MM.1S (cell line): ENCODE results near the gene CADM3.

ENCODE experiments used
- DNase-seq: peaks from one replicate; pipeline ENCODE4 v3.0.0-alpha.2; 2015
- H2AFZ ChIP-seq: fragments of 300-600 bp; sonication (generic); 2 replicates; pipeline ENCODE4 v1.6.0; 2016; ENCODE audit warnings: antibody characterized with exemption, low read length
- H3F3A ChIP-seq: fragments of 300-600 bp; sonication (generic); 2 replicates; pipeline ENCODE4 v1.6.1; 2016; ENCODE audit warnings: mild to moderate bottlenecking, antibody characterized with exemption, low read length, moderate library complexity, mixed read lengths; ENCODE audit not compliant: insufficient read depth
- H3K27ac ChIP-seq: fragments of 300-600 bp; sonication (generic); 2 replicates; pipeline ENCODE4 v1.5.1; 2016; ENCODE audit warnings: mild to moderate bottlenecking, low read length
- H3K27me3 ChIP-seq: fragments of 300-600 bp; sonication (generic); replicated peaks from 2 replicates; pipeline ENCODE4 v1.6.0; 2016; ENCODE audit warnings: low read length; ENCODE audit not compliant: insufficient read depth
- H3K36me3 ChIP-seq: fragments of 300-600 bp; sonication (generic); replicated peaks from 2 replicates; pipeline ENCODE4 v1.6.1; 2016; ENCODE audit warnings: mild to moderate bottlenecking, low read length, mixed read lengths; ENCODE audit not compliant: insufficient read depth
- H3K4me1 ChIP-seq: fragments of 300-600 bp; sonication (generic); 2 replicates; pipeline ENCODE4 v1.6.1; 2016; ENCODE audit warnings: low read length, mixed read lengths
- H3K4me2 ChIP-seq: fragments of 300-600 bp; sonication (generic); 2 replicates; pipeline ENCODE4 v1.6.0; 2016; ENCODE audit warnings: low read depth, low read length
- H3K4me3 ChIP-seq: fragments of 300-600 bp; sonication (generic); 2 replicates; pipeline ENCODE4 v1.5.1; 2016; ENCODE audit warnings: low read length, mixed read lengths
- H3K79me2 ChIP-seq: fragments of 300-600 bp; sonication (generic); 2 replicates; pipeline ENCODE4 v1.6.1; 2016; ENCODE audit warnings: mixed run types, low read length, mixed read lengths
- H3K9ac ChIP-seq: fragments of 300-600 bp; sonication (generic); 2 replicates; pipeline ENCODE4 v1.6.1; 2016; ENCODE audit warnings: low read length, mixed read lengths
- H3K9me2 ChIP-seq: fragments of 300-600 bp; sonication (generic); replicated peaks from 2 replicates; pipeline ENCODE4 v1.6.1; 2016; ENCODE audit warnings: mild to moderate bottlenecking, low read length, mixed read lengths; ENCODE audit not compliant: insufficient read depth
- H3K9me3 ChIP-seq: fragments of 300-600 bp; sonication (generic); replicated peaks from 2 replicates; pipeline ENCODE4 v1.6.1; 2016; ENCODE audit warnings: mild to moderate bottlenecking, low read length, mixed read lengths; ENCODE audit not compliant: insufficient read depth
- H4K20me1 ChIP-seq: fragments of 300-600 bp; sonication (generic); 2 replicates; pipeline ENCODE4 v1.6.1; 2016; ENCODE audit warnings: mild to moderate bottlenecking, low read length, moderate library complexity, mixed read lengths; ENCODE audit not compliant: insufficient read depth
- EZH2 ChIP-seq: fragments of 300-600 bp; sonication (generic); optimal IDR thresholded peaks from 2 replicates; pipeline ENCODE3; 2017; ENCODE audit warnings: low read depth, mild to moderate bottlenecking, antibody characterized with exemption, low read length, mixed read lengths
- EZH2phosphoT487 ChIP-seq: fragments of 300-600 bp; sonication (generic); IDR thresholded peaks from 2 replicates; pipeline ENCODE4 v1.6.1; 2018; ENCODE audit warnings: antibody characterized with exemption, low read length
- TF ChIP-seq, protein P1 (sequence below): fragments of 300-600 bp; sonication (generic); IDR thresholded peaks from 2 replicates; pipeline ENCODE4 v1.5.1; 2016; ENCODE audit warnings: antibody characterized with exemption, low read length, mixed read lengths

The CADM3 gene

DNA sequence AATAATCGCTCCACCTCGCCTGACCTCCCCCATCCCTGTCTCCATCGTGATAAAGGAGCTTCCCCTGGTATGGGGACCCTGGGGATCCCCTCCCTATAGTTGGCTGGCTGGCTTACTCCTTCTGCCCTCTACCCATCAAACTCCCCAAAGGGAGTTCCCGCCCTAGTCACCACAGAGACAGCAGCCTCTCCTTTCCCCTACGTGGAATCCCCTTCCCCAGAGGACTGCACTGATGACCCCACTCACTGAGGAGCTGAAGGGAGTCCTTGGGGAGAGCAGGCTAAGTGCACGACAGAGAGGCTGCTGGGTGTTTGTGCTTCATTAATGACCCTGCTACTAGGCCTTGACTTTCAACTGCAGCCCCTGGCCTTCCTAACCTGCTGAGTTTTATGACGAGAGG, 1.9 kb downstream of the CADM3 start:
- no peaks in the 10 kb centered on the region for H4K20me1 ChIP-seq
- TF ChIP-seq EZH2phosphoT487: no peak
- no peaks in the 10 kb centered on the region for H3K4me1 ChIP-seq
- no peaks in the 10 kb centered on the region for H3K36me3 ChIP-seq
- H3F3A ChIP-seq: no peaks in the 10 kb centered on the region
- no peaks in the 10 kb centered on the region for H3K79me2 ChIP-seq
- H2AFZ ChIP-seq: no peak overlapping the region
- H3K27ac ChIP-seq: no peak overlapping the region
- no peak overlapping the region for H3K4me3 ChIP-seq
- H3K4me2 ChIP-seq: no peak overlapping the region
- H3K9ac ChIP-seq: no peak overlapping the region
- no peaks in the 10 kb centered on the region for H3K9me2 ChIP-seq
- DNase-seq: no peak
- H3K27me3 ChIP-seq: peaks cover 64% of the 10 kb centered on the region
- no peaks in the 10 kb centered on the region for H3K9me3 ChIP-seq

DNA sequence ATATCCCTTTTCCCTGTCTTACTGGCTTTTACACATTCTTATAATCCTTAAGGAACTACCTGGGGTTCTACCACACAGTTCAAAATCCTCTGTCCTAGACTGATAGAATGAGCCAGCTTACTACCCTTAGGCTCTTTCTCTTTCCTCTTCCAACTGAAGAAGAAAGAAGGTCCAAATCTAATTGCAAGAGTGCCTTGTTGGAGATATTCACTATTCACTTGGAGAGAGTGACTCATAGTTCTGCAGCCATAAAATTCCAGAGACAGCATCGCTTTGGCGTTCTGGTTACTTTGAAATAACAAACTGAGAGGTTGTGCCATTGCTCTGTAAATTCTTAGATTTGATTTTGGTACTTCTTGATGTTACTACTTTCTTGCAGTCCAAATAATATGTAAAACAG, 4.2 kb downstream of the CADM3 start:
- peaks cover 49% of the 10 kb centered on the region for H3K27me3 ChIP-seq
- no peaks in the 10 kb centered on the region for H3K36me3 ChIP-seq
- no peak overlapping the region for H3K4me3 ChIP-seq
- DNase-seq: no peak
- no peak overlapping the region for H2AFZ ChIP-seq
- H4K20me1 ChIP-seq: no peaks in the 10 kb centered on the region
- no peaks in the 10 kb centered on the region for H3F3A ChIP-seq
- TF ChIP-seq EZH2 (no peak), EZH2phosphoT487 (no peak)
- TF ChIP-seq, protein P1, sequence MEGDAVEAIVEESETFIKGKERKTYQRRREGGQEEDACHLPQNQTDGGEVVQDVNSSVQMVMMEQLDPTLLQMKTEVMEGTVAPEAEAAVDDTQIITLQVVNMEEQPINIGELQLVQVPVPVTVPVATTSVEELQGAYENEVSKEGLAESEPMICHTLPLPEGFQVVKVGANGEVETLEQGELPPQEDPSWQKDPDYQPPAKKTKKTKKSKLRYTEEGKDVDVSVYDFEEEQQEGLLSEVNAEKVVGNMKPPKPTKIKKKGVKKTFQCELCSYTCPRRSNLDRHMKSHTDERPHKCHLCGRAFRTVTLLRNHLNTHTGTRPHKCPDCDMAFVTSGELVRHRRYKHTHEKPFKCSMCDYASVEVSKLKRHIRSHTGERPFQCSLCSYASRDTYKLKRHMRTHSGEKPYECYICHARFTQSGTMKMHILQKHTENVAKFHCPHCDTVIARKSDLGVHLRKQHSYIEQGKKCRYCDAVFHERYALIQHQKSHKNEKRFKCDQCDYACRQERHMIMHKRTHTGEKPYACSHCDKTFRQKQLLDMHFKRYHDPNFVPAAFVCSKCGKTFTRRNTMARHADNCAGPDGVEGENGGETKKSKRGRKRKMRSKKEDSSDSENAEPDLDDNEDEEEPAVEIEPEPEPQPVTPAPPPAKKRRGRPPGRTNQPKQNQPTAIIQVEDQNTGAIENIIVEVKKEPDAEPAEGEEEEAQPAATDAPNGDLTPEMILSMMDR: no peak
- no peak overlapping the region for H3K4me2 ChIP-seq
- no peaks in the 10 kb centered on the region for H3K9me3 ChIP-seq
- no peaks in the 10 kb centered on the region for H3K9me2 ChIP-seq
- H3K27ac ChIP-seq: no peak overlapping the region
- H3K79me2 ChIP-seq: no peaks in the 10 kb centered on the region
- H3K9ac ChIP-seq: no peak overlapping the region
- H3K4me1 ChIP-seq: no peaks in the 10 kb centered on the region

DNA sequence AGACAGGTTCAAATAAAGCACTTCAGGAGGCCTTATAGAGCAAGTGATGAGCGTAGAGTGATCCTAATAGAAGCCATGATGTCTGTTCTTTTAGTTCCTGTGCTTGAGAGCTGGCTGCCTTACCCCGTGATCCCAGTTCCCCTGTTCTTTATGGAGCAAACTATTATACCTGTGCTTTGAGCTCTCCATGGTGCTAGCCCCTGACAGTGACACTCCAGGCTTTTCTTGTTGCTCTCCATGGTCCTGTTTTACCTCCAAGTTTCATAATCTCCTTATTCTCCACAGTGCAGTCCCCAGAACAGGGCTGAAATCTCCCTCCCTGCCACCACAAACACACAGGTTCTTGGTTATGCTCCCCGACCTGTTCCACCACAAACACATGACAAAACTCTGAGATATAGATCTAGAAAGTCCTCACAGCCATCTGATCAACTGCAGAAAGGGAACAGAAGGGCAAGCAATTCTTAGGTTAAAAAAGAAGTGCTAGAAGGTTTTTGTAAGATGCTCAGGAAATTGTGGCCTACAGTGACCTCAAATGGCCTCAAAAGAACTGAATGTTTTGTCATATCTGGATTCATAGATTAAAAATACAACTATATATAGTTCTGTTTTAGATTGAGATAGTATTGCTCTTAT, 6.0 kb downstream of the CADM3 start:
- DNase-seq: peak; percentile 81
- H3K4me3 ChIP-seq: no peak overlapping the region
- no peak for TF ChIP-seq EZH2phosphoT487
- no peak for TF ChIP-seq EZH2
- TF ChIP-seq, protein P1: no peak

DNA sequence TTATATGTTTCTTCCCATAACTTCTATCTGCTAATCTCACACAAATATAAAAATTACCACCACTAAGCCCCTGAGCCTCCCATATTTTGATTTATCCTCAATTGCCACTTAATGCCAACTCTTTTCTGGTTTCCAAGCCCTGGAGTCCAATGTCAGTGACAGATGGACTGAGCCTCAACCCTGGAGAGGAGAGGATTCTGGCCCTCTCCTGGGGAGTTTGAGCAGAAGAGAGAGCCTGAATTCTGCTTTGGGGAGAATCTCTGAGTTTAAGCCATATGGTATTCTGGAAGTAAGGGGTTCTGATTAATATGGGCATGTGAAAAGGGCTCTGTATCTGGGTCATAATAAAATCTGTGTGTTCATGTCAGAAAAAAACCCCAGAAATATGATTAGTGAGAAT, 8.5 kb downstream of the CADM3 start:
- Histone ChIP-seq H3K9me3 (no peaks in the 10 kb centered on the region), H3K4me2 (no peak overlapping the region), H3K79me2 (no peaks in the 10 kb centered on the region), H3K4me1 (no peaks in the 10 kb centered on the region), H3K27ac (no peak overlapping the region), H4K20me1 (no peaks in the 10 kb centered on the region), H3K9ac (no peak overlapping the region), H2AFZ (no peak overlapping the region), H3K9me2 (no peaks in the 10 kb centered on the region), H3F3A (no peaks in the 10 kb centered on the region), H3K4me3 (no peak overlapping the region), H3K27me3 (peaks cover 13% of the 10 kb centered on the region; the same call in 1 of the 2 replicates), H3K36me3 (no peaks in the 10 kb centered on the region)
- DNase-seq: no peak
- no peak for TF ChIP-seq EZH2phosphoT487
- TF ChIP-seq, protein P1: no peak
- no peak for TF ChIP-seq EZH2

More for the DNA sequence above, 6.0 kb downstream of the CADM3 start:
- Histone ChIP-seq H3K9ac (no peak overlapping the region), H3K4me2 (no peak overlapping the region), H3K27ac (no peak overlapping the region), H4K20me1 (no peaks in the 10 kb centered on the region), H3K9me2 (no peaks in the 10 kb centered on the region), H2AFZ (no peak overlapping the region), H3K9me3 (no peaks in the 10 kb centered on the region), H3K36me3 (no peaks in the 10 kb centered on the region), H3K4me1 (no peaks in the 10 kb centered on the region), H3K27me3 (peaks cover 31% of the 10 kb centered on the region), H3F3A (no peaks in the 10 kb centered on the region), H3K79me2 (no peaks in the 10 kb centered on the region)
